HEK293T (cell line): ENCODE measurements around the gene STX5.
"Not testable (repeated sequence)": the region's sequence is repeated elsewhere in the genome, so short reads cannot be mapped to it uniquely, and the experiment has no call there.

ENCODE experiments used
- ELF4 ChIP-seq: fragments of 450-650 bp; IDR thresholded peaks from 2 replicates; pipeline ENCODE4 v1.6.1; 2017; ENCODE audit warnings: antibody characterized with exemption
- FOXA1 ChIP-seq: fragments of 450-650 bp; IDR thresholded peaks from 2 replicates; pipeline ENCODE4 v1.6.1; 2016; ENCODE audit warnings: mild to moderate bottlenecking
- FOXM1 ChIP-seq: fragments of 450-650 bp; IDR thresholded peaks from 2 replicates; pipeline ENCODE4 v1.6.1; 2017; ENCODE audit warnings: mild to moderate bottlenecking, borderline replicate concordance
- HDGF ChIP-seq: fragments of 450-650 bp; IDR thresholded peaks from 2 replicates; pipeline ENCODE4 v1.6.1; 2017; ENCODE audit warnings: antibody characterized with exemption, borderline replicate concordance
- L3MBTL2 ChIP-seq: fragments of 450-650 bp; conservative IDR thresholded peaks from 2 replicates; pipeline ENCODE4 v1.6.1; 2016; ENCODE audit warnings: mild to moderate bottlenecking
- NFRKB ChIP-seq: fragments of 450-650 bp; IDR thresholded peaks from 2 replicates; pipeline ENCODE4 v1.6.1; 2016; ENCODE audit warnings: mild to moderate bottlenecking, moderate library complexity
- PKNOX1 ChIP-seq: fragments of 450-650 bp; IDR thresholded peaks from 2 replicates; pipeline ENCODE4 v1.6.1; 2016
- SP1 ChIP-seq: fragments of 450-650 bp; IDR thresholded peaks from 2 replicates; pipeline ENCODE4 v1.6.1; 2017
- SUZ12 ChIP-seq: fragments of 450-650 bp; IDR thresholded peaks from 2 replicates; pipeline ENCODE4 v1.6.1; 2016; ENCODE audit warnings: mild to moderate bottlenecking
- TARDBP ChIP-seq: fragments of 450-650 bp; IDR thresholded peaks from 2 replicates; pipeline ENCODE4 v1.6.1; 2016
- ZNF384 ChIP-seq: fragments of 450-650 bp; IDR thresholded peaks from 2 replicates; pipeline ENCODE4 v1.6.1; 2016

GRCh38 chr11:62859281-62859703 is 27.4 kb upstream of the STX5 start:
- not testable (repeated sequence) for TF ChIP-seq SP1, SUZ12, PKNOX1, FOXM1, TARDBP, ELF4, FOXA1, NFRKB, L3MBTL2, ZNF384, HDGF
